K562 (cell line): ENCODE data around the gene EBI3. TPM values are rescaled to one million over a fixed set of nuclear protein-coding genes. Genes with fewer than 3 reads are reported as not detected.

Experiments used
- CREM ChIP-seq: IDR thresholded peaks from 2 replicates; pipeline ENCODE4 v1.6.1; 2014; ENCODE audit warnings: antibody characterized with exemption, low read depth
- DDX20 ChIP-seq: fragments of 450-650 bp; IDR thresholded peaks from 2 replicates; pipeline ENCODE4 v1.6.1; 2016; ENCODE audit warnings: missing genetic modification characterization, low read depth, mild to moderate bottlenecking, missing compliant biosample characterization, moderate library complexity
- EGR1 ChIP-seq: fragments of 450-650 bp; conservative IDR thresholded peaks from 2 replicates; pipeline ENCODE4 v1.6.1; 2017; ENCODE audit warnings: mild to moderate bottlenecking
- HIVEP1 ChIP-seq: fragments of 250-450 bp; sonication (Bioruptor Pico); IDR thresholded peaks from 2 replicates; pipeline ENCODE4 v1.4.0; 2020; ENCODE audit warnings: mild to moderate bottlenecking
- ILF3 ChIP-seq: fragments of 450-650 bp; IDR thresholded peaks from 2 replicates; pipeline ENCODE4 v1.6.1; 2018; ENCODE audit warnings: antibody characterized with exemption, mild to moderate bottlenecking, moderate library complexity, borderline replicate concordance
- MED1 ChIP-seq: sonication (generic); formaldehyde crosslinking; IDR thresholded peaks from 2 replicates; pipeline ENCODE4 v1.8.1; 2023; ENCODE audit warnings: missing genetic modification reagents, borderline replicate concordance
- MTA2 ChIP-seq: fragments of 450-650 bp; IDR thresholded peaks from 2 replicates; pipeline ENCODE4 v1.6.1; 2016; ENCODE audit warnings: low read depth
- NRF1 ChIP-seq, 2 experiments: fragments of 450-650 bp; IDR thresholded peaks in 1 of 2; conservative IDR thresholded peaks in 1 of 2; 2 replicates each; pipeline ENCODE4 v1.6.1; 2014; ENCODE audit warnings: mild to moderate bottlenecking in 2 of 2
- RHOXF2B ChIP-seq: fragments of 250-450 bp; sonication (Bioruptor Pico); conservative IDR thresholded peaks from 2 replicates; pipeline ENCODE4 v1.5.1; 2021
- SIX5 ChIP-seq, 2 experiments: IDR thresholded peaks; 2 replicates each; pipeline ENCODE4 v1.6.1; 2011; ENCODE audit warnings: low read length in 2 of 2, borderline replicate concordance in 1 of 2, low read depth in 1 of 2, mild to moderate bottlenecking in 1 of 2, moderate library complexity in 1 of 2; ENCODE audit not compliant: insufficient read depth in 1 of 2
- SMC3 ChIP-seq: conservative IDR thresholded peaks from 2 replicates; pipeline ENCODE4 v1.6.1; 2011; ENCODE audit warnings: low read depth, low read length, improper control_type of control experiment; ENCODE audit not compliant: insufficient read depth
- THRAP3 ChIP-seq: fragments of 450-650 bp; IDR thresholded peaks from 2 replicates; pipeline ENCODE4 v1.6.1; 2016; ENCODE audit warnings: mild to moderate bottlenecking, inconsistent platforms, borderline replicate concordance
- WHSC1 ChIP-seq: IDR thresholded peaks from one replicate; pipeline ENCODE4 v1.6.1; 2012; ENCODE audit warnings: low read length, control low read depth, inconsistent platforms
- polyA plus RNA-seq, 8 experiments: library from polyadenylated mRNA; depleted of rRNA in 4 of 8; stranded (reverse) in 5 of 8; unstranded in 3 of 8; fragments of >200 nt; fragmentation: Nextera tagmentation in 2 of 8; fragmentation: Illumina TruSeq in 1 of 8; extraction: Ambion mirVana in 2 of 8; extraction: Trizol in 1 of 8; gene quantifications; 2 replicates each; pipeline versions ENCODE4 v1.2.1 to v1.2.3, GENCODE V29; 2011 to 2014; ENCODE audit warnings: inconsistent platforms in 1 of 8, missing spikeins in 1 of 8
- total RNA-seq, 7 experiments: library from RNA; depleted of rRNA in 6 of 7; stranded (reverse); fragments of >200 nt in 6 of 7; fragmentation: Illumina TruSeq in 2 of 7; extraction: Trizol in 2 of 7; gene quantifications; 2 replicates each; pipeline versions ENCODE4 v1.2.1 to v1.2.3, GENCODE V29; 2011 to 2021; ENCODE audit warnings: low replicate concordance in 1 of 7
- TF ChIP-seq, protein P1 (sequence below): fragments of 450-650 bp; IDR thresholded peaks from 2 replicates; pipeline ENCODE4 v1.6.1; 2017; ENCODE audit warnings: mild to moderate bottlenecking, moderate library complexity
- TF ChIP-seq, protein P2 (sequence below): sonication (generic); formaldehyde crosslinking; IDR thresholded peaks from 2 replicates; pipeline ENCODE4 v1.9.0; 2022; ENCODE audit warnings: mild to moderate bottlenecking, missing genetic modification reagents
- TF ChIP-seq, protein P3 (sequence below): fragments of 250-450 bp; sonication (Bioruptor Pico); IDR thresholded peaks from 2 replicates; pipeline ENCODE4 v1.5.0; 2020; ENCODE audit warnings: mild to moderate bottlenecking, borderline replicate concordance
- TF ChIP-seq, protein P4 (sequence below): sonication (generic); formaldehyde crosslinking; IDR thresholded peaks from 2 replicates; pipeline ENCODE4 v1.9.0; 2022; ENCODE audit warnings: mild to moderate bottlenecking, missing genetic modification reagents
- TF ChIP-seq, protein P5 (sequence below): fragments of 450-650 bp; IDR thresholded peaks from 2 replicates; pipeline ENCODE4 v1.6.1; 2017; ENCODE audit warnings: antibody characterized with exemption, mild to moderate bottlenecking
- TF ChIP-seq, protein P6 (sequence below): sonication (generic); formaldehyde crosslinking; IDR thresholded peaks from 2 replicates; pipeline ENCODE4 v1.8.1; 2023; ENCODE audit warnings: mild to moderate bottlenecking, missing genetic modification reagents

EBI3 gene
- total and polyA plus RNA-seq, 9 of the 15 experiments (the other 6 are each of a cell fraction or from before 2014, with no cell fraction given) = 0.08 to 0.35 (median 0.22) TPM; not detected in 6

DNA sequence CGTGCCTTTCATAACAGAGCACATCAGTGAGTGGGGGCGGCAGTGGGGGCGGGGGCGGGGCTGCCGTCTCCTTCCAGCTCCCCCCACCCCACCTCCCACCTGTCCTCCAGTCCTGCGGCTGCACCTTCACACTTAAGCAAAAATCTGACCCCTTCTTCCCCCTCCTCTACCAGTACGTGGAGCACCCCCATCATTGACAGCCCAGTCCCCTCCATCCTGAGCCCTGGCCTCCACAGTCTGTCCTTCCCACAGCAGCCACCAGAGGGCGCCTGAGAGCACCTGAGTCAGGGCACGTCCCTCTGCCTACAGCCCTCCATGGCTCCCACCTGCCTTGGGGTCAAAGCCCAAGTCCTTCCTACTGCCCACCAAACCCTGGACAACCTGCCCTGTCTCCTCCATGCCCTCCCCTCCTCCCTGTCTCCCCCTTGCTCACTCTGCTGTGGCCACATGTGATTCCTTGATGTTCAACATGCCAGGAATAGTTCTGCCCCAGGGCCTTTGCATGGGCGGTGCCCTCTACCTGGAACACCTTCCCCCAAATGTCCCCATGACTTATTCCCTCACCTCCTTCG lies 4.0 kb downstream of the EBI3 start (continued):
- TF ChIP-seq, protein P1, sequence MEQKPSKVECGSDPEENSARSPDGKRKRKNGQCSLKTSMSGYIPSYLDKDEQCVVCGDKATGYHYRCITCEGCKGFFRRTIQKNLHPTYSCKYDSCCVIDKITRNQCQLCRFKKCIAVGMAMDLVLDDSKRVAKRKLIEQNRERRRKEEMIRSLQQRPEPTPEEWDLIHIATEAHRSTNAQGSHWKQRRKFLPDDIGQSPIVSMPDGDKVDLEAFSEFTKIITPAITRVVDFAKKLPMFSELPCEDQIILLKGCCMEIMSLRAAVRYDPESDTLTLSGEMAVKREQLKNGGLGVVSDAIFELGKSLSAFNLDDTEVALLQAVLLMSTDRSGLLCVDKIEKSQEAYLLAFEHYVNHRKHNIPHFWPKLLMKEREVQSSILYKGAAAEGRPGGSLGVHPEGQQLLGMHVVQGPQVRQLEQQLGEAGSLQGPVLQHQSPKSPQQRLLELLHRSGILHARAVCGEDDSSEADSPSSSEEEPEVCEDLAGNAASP = no peak
- TF ChIP-seq EGR1 (peak; percentile 84), SMC3 (peak; percentile 67), RHOXF2B (CRISPR knock-in tag) (no peak), NRF1 (conservative IDR thresholded peaks at IDR 0.05 in 1 of 2, IDR thresholded peaks at IDR 0.05 in 1 of 2) (no peak), THRAP3 (no peak), WHSC1 (no peak), ILF3 (no peak), MTA2 (0 out of 2 replicates have a peak, but pooled peaks have one; percentile 8), SIX5 (IDR thresholded peaks at IDR 0.05; ENCODE audit: borderline replicate concordance in 1 of 2, insufficient read depth in 1 of 2, low read depth in 1 of 2, low read length in 2 of 2) (no peak), DDX20 (tag) (no peak), CREM (0 out of 2 replicates have a peak, but pooled peaks have one; percentile 32), HIVEP1 (CRISPR knock-in tag) (no peak), MED1 (CRISPR knock-in tag) (no peak)
- TF ChIP-seq, protein P2, sequence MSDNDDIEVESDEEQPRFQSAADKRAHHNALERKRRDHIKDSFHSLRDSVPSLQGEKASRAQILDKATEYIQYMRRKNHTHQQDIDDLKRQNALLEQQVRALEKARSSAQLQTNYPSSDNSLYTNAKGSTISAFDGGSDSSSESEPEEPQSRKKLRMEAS (CRISPR knock-in tag) = no peak
- TF ChIP-seq, protein P3, sequence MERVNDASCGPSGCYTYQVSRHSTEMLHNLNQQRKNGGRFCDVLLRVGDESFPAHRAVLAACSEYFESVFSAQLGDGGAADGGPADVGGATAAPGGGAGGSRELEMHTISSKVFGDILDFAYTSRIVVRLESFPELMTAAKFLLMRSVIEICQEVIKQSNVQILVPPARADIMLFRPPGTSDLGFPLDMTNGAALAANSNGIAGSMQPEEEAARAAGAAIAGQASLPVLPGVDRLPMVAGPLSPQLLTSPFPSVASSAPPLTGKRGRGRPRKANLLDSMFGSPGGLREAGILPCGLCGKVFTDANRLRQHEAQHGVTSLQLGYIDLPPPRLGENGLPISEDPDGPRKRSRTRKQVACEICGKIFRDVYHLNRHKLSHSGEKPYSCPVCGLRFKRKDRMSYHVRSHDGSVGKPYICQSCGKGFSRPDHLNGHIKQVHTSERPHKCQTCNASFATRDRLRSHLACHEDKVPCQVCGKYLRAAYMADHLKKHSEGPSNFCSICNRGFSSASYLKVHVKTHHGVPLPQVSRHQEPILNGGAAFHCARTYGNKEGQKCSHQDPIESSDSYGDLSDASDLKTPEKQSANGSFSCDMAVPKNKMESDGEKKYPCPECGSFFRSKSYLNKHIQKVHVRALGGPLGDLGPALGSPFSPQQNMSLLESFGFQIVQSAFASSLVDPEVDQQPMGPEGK (CRISPR knock-in tag) = no peak
- TF ChIP-seq, protein P4, sequence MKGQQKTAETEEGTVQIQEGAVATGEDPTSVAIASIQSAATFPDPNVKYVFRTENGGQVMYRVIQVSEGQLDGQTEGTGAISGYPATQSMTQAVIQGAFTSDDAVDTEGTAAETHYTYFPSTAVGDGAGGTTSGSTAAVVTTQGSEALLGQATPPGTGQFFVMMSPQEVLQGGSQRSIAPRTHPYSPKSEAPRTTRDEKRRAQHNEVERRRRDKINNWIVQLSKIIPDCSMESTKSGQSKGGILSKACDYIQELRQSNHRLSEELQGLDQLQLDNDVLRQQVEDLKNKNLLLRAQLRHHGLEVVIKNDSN (CRISPR knock-in tag) = no peak
- TF ChIP-seq, protein P5, sequence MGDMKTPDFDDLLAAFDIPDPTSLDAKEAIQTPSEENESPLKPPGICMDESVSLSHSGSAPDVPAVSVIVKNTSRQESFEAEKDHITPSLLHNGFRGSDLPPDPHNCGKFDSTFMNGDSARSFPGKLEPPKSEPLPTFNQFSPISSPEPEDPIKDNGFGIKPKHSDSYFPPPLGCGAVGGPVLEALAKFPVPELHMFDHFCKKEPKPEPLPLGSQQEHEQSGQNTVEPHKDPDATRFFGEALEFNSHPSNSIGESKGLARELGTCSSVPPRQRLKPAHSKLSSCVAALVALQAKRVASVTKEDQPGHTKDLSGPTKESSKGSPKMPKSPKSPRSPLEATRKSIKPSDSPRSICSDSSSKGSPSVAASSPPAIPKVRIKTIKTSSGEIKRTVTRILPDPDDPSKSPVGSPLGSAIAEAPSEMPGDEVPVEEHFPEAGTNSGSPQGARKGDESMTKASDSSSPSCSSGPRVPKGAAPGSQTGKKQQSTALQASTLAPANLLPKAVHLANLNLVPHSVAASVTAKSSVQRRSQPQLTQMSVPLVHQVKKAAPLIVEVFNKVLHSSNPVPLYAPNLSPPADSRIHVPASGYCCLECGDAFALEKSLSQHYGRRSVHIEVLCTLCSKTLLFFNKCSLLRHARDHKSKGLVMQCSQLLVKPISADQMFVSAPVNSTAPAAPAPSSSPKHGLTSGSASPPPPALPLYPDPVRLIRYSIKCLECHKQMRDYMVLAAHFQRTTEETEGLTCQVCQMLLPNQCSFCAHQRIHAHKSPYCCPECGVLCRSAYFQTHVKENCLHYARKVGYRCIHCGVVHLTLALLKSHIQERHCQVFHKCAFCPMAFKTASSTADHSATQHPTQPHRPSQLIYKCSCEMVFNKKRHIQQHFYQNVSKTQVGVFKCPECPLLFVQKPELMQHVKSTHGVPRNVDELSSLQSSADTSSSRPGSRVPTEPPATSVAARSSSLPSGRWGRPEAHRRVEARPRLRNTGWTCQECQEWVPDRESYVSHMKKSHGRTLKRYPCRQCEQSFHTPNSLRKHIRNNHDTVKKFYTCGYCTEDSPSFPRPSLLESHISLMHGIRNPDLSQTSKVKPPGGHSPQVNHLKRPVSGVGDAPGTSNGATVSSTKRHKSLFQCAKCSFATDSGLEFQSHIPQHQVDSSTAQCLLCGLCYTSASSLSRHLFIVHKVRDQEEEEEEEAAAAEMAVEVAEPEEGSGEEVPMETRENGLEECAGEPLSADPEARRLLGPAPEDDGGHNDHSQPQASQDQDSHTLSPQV = no peak
- TF ChIP-seq, protein P6, sequence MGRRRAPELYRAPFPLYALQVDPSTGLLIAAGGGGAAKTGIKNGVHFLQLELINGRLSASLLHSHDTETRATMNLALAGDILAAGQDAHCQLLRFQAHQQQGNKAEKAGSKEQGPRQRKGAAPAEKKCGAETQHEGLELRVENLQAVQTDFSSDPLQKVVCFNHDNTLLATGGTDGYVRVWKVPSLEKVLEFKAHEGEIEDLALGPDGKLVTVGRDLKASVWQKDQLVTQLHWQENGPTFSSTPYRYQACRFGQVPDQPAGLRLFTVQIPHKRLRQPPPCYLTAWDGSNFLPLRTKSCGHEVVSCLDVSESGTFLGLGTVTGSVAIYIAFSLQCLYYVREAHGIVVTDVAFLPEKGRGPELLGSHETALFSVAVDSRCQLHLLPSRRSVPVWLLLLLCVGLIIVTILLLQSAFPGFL = no peak
